Activated CD4-positive, alpha-beta memory T cell treated with anti-CD3 and anti-CD28 coated beads, Interleukin-2, amount 10 ng/mL, durations not matched to agents 7 days and 5 days (primary cell): Measurements from ENCODE around the gene ETV3L. TPM values are rescaled to one million over a fixed set of nuclear protein-coding genes. Genes with fewer than 3 reads are reported as not detected.

Experiments used
- CTCF ChIA-PET: fragments of 350-600 bp; sonication (Branson Sonifier 250); formaldehyde crosslinking; loops from one replicate; lab custom pipeline; 2021; ENCODE audit warnings: antibody characterized with exemption, inconsistent platforms; lab: Charles Lee
- POLR2A ChIA-PET: fragments of 350-600 bp; sonication (Branson Sonifier 250); formaldehyde crosslinking; loops from one replicate; lab custom pipeline; 2021; ENCODE audit warnings: antibody characterized with exemption; lab: Charles Lee
- DNase-seq: peaks from one replicate; pipeline ENCODE4 v3.0.0-alpha.2; 2020
- H3K27ac Mint-ChIP-seq: one replicate; pipeline ENCODE4 v1.8.0; 2021; ENCODE audit warnings: mild to moderate bottlenecking, mixed read lengths
- H3K27me3 Mint-ChIP-seq: one replicate; pipeline ENCODE4 v1.8.0; 2021; ENCODE audit warnings: mixed read lengths
- H3K36me3 Mint-ChIP-seq: one replicate; pipeline ENCODE4 v1.8.0; 2021; ENCODE audit warnings: low read depth, mixed read lengths
- H3K4me1 Mint-ChIP-seq: one replicate; pipeline ENCODE4 v1.8.0; 2021; ENCODE audit warnings: mixed read lengths
- H3K4me3 Mint-ChIP-seq: one replicate; pipeline ENCODE4 v1.8.0; 2021; ENCODE audit warnings: mild to moderate bottlenecking, mixed read lengths
- H3K9me3 Mint-ChIP-seq: one replicate; pipeline ENCODE4 v1.8.0; 2021; ENCODE audit warnings: mixed read lengths
- total RNA-seq, 2 experiments: library from RNA; stranded (reverse); gene quantifications; one replicate each; pipeline ENCODE4 v1.2.3, GENCODE V29; 2021

The ETV3L gene
- total RNA-seq, 2 experiments from 2014 or later, result not detected

DNA sequence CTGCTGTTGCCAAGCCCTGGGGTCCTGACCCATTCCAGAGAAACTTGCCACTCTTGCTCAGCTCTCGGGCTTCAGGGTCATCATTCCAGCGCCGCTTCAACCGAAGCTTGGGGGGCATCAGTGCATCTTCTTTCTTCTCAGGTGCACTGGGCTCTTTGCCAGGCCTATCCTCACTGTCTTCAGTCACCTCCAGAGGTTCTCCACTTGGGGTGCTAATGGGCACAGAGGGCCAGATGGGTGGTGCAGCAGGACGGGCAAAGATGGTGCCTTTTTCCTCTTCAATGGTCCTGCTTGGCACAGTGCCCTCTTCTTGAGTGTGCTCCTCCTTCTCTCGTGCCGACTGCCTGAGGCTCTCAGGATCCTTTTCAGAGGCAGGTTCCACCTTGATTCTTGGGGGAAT lies 25.2 kb upstream of the ETV3L start:
- H3K36me3 Mint-ChIP-seq, result peaks cover 64% of the 10 kb centered on the region
- H3K4me3 Mint-ChIP-seq, result no peak overlapping the region
- DNase-seq, result no peak
- ChIA-PET CTCF (interaction anchor here (0.8 to 1.6 kb wide), 2 partner anchors 28 to 35 kb away, joined by 3 to 4 read pairs; no protein-coding TSS in a partner anchor), POLR2A (no interaction called here)
- no peaks in the 10 kb centered on the region for H3K9me3 Mint-ChIP-seq
- no peaks in the 10 kb centered on the region for H3K27me3 Mint-ChIP-seq
- H3K27ac Mint-ChIP-seq, result no peak overlapping the region
- peaks cover 29% of the 10 kb centered on the region for H3K4me1 Mint-ChIP-seq

DNA sequence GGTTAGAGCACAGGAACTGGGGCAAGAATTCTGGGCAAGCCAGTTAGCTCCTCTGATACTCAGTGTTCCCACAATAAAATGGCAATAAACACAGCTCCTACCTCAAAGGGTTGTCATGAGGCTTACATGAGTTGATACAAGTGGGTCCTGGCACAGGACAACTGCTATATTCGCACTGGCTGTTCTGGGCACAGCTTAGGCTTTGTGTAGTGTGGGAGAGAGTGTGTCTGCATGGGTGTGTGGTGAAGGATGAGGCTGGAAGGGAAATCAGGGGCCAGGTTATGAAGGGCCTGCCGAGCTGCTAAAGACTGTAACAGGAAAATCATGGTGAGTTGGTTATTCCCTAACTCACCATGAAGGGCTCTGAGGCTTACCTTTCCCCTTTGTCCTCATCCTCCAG lies 19.8 kb upstream of the ETV3L start:
- DNase-seq, result no peak
- ChIA-PET CTCF (no interaction called here), POLR2A (no interaction called here)
- H3K27me3 Mint-ChIP-seq, result no peaks in the 10 kb centered on the region
- H3K4me3 Mint-ChIP-seq, result no peak overlapping the region
- H3K9me3 Mint-ChIP-seq, result no peaks in the 10 kb centered on the region
- H3K4me1 Mint-ChIP-seq, result peaks cover 12% of the 10 kb centered on the region
- peaks cover 20% of the 10 kb centered on the region for H3K36me3 Mint-ChIP-seq
- H3K27ac Mint-ChIP-seq, result no peak overlapping the region

DNA sequence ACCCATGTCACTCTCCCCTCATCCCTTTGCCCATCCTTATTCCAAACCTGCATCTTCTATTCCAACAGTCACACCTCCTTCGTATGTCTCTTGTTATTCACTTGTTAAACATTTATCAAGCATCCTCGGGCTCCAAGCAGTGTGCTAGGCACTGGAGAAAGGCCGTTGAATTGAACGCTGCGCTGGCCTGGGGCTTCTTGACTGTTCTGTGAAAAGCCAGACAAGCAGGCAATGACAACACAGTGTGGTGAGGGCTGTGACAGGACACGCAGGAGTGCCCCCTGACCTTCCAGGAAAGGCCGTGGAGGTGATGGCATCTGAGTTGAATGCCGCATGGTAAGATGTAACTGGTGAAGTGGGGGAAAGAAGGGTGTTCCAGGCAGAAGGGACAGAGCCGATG lies 19.4 kb upstream of the ETV3L start:
- H3K4me3 Mint-ChIP-seq, result no peak overlapping the region
- H3K36me3 Mint-ChIP-seq, result peaks cover 15% of the 10 kb centered on the region
- H3K4me1 Mint-ChIP-seq, result peaks cover 8% of the 10 kb centered on the region
- no peaks in the 10 kb centered on the region for H3K27me3 Mint-ChIP-seq
- no peaks in the 10 kb centered on the region for H3K9me3 Mint-ChIP-seq
- H3K27ac Mint-ChIP-seq, result no peak overlapping the region
- CTCF ChIA-PET, result no interaction called here
- POLR2A ChIA-PET, result no interaction called here
- DNase-seq, result no peak

DNA sequence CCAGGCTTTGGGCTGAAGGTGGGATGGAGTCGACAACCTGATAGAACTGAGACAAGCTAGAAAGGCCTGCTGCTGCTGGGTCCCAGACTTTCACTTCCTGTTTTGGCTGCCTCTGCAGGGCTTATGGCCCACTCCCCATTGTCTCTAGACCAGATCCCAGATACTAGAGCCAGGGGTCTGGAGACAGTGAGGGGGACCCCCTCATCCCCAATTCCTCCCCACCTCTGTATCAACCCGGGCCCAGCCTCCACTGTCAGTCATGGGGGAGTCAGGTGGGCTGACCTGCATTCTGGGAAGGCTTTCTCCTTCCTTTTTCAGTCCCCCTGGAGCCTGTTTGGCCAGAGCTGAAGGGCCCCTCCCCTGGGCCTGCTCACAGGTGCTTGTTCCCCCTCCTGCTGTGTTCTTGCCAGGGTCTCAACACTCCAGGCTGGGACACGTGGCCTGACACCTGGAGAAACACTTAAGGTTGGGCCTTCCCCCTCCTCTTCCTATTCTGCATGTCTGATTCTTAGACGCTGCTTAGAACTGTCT lies 18.0 kb upstream of the ETV3L start:
- ChIA-PET CTCF (interaction anchor here (1.8 kb wide), 1 partner anchor 28 kb away, joined by 4 read pairs; no protein-coding TSS in a partner anchor), POLR2A (no interaction called here)
- H3K36me3 Mint-ChIP-seq, result peaks cover 2% of the 10 kb centered on the region
- H3K4me1 Mint-ChIP-seq, result no peaks in the 10 kb centered on the region
- DNase-seq, result no peak
- no peaks in the 10 kb centered on the region for H3K27me3 Mint-ChIP-seq
- H3K4me3 Mint-ChIP-seq, result no peak overlapping the region
- no peaks in the 10 kb centered on the region for H3K9me3 Mint-ChIP-seq
- H3K27ac Mint-ChIP-seq, result no peak overlapping the region

DNA sequence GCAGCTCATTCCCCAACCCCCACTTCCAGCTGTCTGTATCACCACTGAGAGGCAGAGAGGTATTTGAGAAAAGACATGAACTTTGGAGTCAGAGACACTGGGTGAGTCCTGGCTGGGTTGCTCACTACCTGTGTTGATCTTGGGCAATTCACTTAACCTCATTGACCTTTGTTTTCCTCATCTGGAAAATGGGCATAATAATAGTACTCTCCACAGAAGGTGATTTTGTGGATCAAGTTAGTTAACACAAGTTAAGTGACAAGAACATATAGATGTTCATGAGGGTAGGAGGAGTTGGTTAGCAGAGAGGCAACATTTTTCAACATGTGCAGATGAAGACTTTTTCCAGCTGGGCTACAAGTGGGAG lies 17.1 kb upstream of the ETV3L start:
- Mint-ChIP-seq H3K27me3 (peaks cover 3% of the 10 kb centered on the region), H3K4me1 (no peaks in the 10 kb centered on the region), H3K4me3 (no peak overlapping the region), H3K9me3 (no peaks in the 10 kb centered on the region), H3K27ac (no peak overlapping the region), H3K36me3 (no peaks in the 10 kb centered on the region)
- CTCF ChIA-PET, result interaction anchor here (1.0 to 1.8 kb wide), 2 partner anchors 27 to 40 kb away, joined by 3 to 4 read pairs; no protein-coding TSS in a partner anchor
- POLR2A ChIA-PET, result no interaction called here
- DNase-seq, result no peak

DNA sequence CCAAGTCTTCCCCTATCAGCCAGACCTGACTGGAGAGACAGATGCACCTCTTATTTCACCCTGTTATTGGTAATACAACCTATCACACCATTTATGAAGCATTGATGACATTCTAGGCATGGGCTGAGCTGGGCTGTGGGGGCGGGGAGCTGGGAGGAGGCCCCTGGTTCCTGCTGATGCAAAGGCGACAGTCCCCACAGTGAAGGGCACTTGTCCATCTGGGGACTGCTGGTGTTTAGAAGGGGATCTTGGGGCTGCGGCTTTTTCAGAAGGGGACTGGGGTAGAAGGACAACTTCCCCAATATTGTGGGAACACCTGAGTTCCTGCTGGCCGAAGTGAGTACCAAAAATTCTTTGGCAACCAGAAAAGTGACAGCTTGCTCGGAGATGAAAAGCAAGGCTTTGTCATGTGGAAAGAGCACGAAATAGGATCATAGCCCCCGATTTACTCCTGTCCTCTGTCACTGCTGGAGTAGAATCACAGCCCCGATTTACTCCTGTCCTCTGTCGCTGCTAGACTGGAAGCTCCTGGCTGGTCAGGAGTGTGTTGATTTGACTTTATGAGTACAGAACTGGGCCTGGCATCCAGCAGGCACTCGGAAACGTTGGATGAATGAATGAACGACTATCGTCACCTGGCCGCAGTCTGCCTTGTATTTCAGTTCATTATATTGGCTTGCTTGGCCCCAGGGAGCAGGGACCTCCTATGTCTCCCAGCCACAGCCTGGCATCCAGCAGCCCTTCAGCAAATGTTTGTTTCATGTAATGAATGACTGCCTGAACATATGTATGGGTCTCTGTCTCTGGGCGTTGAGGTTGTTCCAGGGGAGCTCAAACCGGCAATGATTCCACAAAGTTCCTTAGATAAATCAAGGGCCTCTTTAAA lies 16.5 kb upstream of the ETV3L start:
- H3K4me1 Mint-ChIP-seq, result no peaks in the 10 kb centered on the region
- no peak overlapping the region for H3K4me3 Mint-ChIP-seq
- no peak overlapping the region for H3K27ac Mint-ChIP-seq
- no peaks in the 10 kb centered on the region for H3K9me3 Mint-ChIP-seq
- peaks cover 4% of the 10 kb centered on the region for H3K27me3 Mint-ChIP-seq
- H3K36me3 Mint-ChIP-seq, result no peaks in the 10 kb centered on the region
- POLR2A ChIA-PET, result no interaction called here
- CTCF ChIA-PET, result interaction anchor here (1.0 to 1.8 kb wide), 2 partner anchors 26 to 40 kb away, joined by 3 to 4 read pairs; no protein-coding TSS in a partner anchor
- no peak for DNase-seq

DNA sequence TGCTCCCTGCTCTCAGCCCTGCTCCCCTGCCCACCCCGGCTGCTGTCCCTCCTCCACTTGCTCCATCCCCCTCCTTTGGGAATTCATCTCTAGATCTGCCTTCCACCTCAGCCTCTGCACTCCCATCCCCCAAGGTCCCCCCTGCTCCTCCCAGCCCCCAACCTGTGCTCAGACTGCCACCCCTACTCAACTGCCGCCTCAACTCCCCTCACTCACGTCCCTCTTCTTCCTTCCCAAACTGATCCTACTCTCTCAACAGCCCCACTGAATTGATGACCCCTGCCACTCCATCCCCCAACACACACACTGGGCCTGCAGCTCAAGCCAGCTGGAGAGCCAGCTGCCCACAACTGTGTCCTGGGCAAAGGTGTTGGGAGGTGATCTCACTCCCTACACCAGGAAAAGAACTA lies 15.8 kb upstream of the ETV3L start:
- Mint-ChIP-seq H3K36me3 (no peaks in the 10 kb centered on the region), H3K9me3 (no peaks in the 10 kb centered on the region), H3K27me3 (peaks cover 8% of the 10 kb centered on the region), H3K4me1 (no peaks in the 10 kb centered on the region), H3K27ac (no peak overlapping the region), H3K4me3 (no peak overlapping the region)
- CTCF ChIA-PET, result no interaction called here
- POLR2A ChIA-PET, result no interaction called here
- no peak for DNase-seq

DNA sequence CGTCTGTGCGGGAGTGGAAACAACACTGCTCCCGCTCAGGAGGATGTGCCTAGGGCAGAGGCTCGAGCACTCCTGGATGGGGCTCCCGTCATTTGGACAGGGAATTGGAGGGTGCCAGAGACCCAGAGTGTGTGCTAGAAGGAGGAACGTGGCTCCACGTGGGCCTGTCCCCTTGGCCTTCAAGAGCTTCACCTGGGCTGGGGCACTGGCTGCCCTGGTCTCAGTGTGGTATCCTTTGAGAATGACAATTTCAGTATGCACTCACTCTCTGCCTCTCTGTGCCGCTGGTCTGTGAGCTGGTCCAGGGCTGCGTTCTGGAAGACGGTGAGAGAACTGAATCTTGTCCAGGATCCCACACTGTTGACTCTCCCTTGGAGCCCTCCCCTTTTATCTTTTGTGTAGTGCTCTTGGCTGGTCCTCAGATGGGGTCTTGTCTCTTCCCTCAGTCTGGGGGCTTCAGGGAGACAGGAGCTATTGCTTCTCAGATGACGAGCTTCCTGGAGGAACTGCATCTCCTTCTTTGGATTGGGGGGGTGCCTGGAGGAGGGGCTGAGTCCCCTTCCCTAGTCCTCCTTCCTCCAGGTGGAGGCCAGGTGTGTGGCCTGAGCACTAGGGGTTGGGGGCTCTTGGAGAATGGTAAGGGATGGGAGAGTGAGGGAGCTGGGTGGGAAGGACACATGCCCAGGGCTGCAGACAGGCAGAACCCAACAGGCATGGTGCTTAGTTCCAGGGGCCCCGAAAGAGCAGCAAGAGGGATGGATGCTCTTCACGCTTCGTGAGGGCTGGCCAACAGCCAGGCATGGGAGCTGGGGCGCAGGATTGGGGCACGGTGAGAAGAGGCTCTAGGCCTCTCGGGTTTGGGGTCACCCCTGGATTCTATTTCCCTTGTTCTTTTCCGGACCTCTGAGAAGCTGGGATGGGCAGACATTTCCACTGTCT lies 14.8 kb upstream of the ETV3L start:
- CTCF ChIA-PET, result no interaction called here
- no peak overlapping the region for H3K4me3 Mint-ChIP-seq
- peaks cover 12% of the 10 kb centered on the region for H3K27me3 Mint-ChIP-seq
- POLR2A ChIA-PET, result no interaction called here
- H3K4me1 Mint-ChIP-seq, result no peaks in the 10 kb centered on the region
- no peak for DNase-seq
- no peaks in the 10 kb centered on the region for H3K9me3 Mint-ChIP-seq
- no peaks in the 10 kb centered on the region for H3K36me3 Mint-ChIP-seq
- no peak overlapping the region for H3K27ac Mint-ChIP-seq

DNA sequence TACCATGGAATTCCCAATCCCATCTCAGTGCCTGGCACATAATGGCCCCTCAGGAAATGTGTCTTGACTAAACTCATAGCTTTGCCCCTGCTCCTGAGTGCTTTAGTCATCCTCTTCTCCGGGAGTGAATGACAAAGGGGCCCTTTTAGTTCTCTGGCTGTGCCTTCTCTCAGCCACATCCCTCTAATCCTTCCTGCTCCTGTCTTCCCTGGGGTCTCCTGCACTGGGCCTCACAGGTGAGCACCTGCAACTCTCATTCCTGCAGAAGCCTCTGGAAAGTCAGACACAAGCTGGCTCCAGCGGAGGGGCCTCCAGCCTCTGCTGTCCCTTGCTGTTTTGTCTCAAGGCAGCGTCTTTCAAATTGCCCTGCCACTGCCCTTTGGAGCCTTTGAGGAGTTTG lies 14.0 kb upstream of the ETV3L start:
- POLR2A ChIA-PET, result no interaction called here
- peaks cover 18% of the 10 kb centered on the region for H3K27me3 Mint-ChIP-seq
- H3K4me3 Mint-ChIP-seq, result no peak overlapping the region
- no peak overlapping the region for H3K27ac Mint-ChIP-seq
- no peaks in the 10 kb centered on the region for H3K9me3 Mint-ChIP-seq
- no peaks in the 10 kb centered on the region for H3K4me1 Mint-ChIP-seq
- DNase-seq, result no peak
- CTCF ChIA-PET, result no interaction called here
- H3K36me3 Mint-ChIP-seq, result no peaks in the 10 kb centered on the region

DNA sequence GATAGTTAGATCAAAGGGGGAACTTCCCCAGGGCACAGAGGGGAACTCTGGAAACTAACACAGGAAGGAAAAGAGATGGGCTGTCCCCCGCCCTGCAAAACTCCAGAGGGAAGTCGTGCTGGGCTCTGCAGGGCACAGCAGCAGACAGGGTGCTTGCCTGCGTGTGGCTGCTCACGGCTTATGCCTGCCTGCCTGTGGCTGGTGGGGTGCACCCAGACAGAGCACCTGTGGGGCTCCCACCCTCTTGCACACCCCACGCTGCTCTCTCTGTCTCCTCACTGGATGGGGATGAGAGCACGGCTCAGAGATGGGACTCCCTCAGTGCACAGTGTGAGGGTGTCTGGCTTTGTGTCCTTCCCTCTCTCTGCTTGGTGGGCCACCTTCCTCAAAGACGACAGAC lies 13.5 kb upstream of the ETV3L start:
- H3K4me3 Mint-ChIP-seq, result no peak overlapping the region
- CTCF ChIA-PET, result no interaction called here
- no peak for DNase-seq
- no peaks in the 10 kb centered on the region for H3K9me3 Mint-ChIP-seq
- no peaks in the 10 kb centered on the region for H3K36me3 Mint-ChIP-seq
- no peaks in the 10 kb centered on the region for H3K4me1 Mint-ChIP-seq
- H3K27me3 Mint-ChIP-seq, result peaks cover 23% of the 10 kb centered on the region
- no peak overlapping the region for H3K27ac Mint-ChIP-seq
- POLR2A ChIA-PET, result no interaction called here

DNA sequence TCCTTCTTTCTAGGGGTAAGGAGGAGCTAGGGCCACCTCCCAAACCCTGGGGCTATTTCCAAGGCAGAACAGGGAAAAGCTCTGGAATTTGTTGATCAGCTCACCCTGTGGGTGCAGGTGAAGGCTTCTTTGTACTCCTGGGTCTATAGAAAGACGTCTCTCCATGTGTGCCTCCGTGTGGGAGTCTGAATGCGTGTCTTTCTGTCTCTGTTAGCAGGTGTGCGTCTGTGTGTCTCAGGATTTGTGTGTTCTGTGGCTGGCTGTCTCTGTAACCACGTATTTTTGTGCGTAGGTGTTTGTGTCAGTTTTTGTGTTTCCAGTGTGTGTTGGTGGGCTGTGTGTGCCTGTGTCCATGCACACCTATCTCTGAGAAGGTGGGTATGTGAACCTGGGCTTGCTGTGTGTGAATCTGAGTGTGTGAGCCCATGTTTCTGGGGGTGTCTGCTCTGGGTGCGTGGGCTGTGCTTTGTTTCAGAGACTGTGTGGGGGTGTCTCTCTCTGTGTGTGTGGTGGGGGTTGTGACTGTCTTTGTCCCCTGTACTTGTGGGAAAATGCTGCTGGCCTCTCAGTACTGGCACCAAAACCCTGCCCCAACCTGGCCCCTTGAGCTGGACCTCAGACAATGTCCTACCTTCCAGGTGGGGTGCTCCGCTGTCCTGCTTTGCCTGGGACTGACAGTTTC lies 12.7 kb upstream of the ETV3L start:
- Mint-ChIP-seq H3K9me3 (no peaks in the 10 kb centered on the region), H3K27me3 (peaks cover 29% of the 10 kb centered on the region), H3K27ac (no peak overlapping the region), H3K36me3 (no peaks in the 10 kb centered on the region), H3K4me3 (no peak overlapping the region), H3K4me1 (no peaks in the 10 kb centered on the region)
- no peak for DNase-seq
- CTCF ChIA-PET, result no interaction called here
- POLR2A ChIA-PET, result no interaction called here

DNA sequence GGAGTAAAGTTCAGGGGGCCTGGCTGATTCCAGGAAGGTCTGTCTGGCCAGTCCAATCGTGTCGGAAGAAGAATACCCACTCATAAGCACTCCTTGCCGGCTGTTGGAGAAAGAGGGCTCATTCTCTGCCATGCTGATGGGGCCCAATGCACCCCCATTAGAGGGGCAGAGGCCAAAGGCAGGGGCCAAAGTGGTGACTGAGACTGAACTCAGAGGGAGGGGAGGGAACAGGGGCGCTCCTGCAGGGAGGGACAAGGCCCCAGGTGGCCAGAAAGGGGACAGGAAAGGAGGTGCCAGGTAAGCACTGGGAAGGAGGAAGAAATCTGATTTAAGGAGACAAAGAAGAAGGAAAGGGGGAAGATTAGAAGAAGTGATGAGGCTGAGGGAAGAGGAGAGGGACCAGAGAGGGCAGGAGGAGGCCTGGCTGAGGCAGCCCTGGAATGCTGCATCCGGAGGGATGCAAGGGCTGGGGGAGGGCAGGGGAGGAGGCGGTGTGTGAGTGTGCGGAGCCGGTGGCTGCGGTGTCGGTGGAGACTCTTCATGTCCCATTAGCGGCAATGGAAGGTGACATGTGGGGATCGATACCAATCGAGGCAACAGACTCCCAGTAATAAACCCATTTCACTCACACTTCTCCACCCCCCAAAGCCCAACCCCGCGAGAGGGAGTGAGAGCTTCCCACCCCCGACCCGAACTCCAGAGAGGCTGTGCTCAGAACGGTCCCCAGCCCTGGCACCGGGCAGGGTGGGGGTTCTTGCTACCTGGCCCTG lies 12.0 kb upstream of the ETV3L start:
- H3K9me3 Mint-ChIP-seq, result no peaks in the 10 kb centered on the region
- H3K27me3 Mint-ChIP-seq, result peaks cover 33% of the 10 kb centered on the region
- H3K27ac Mint-ChIP-seq, result no peak overlapping the region
- no peak overlapping the region for H3K4me3 Mint-ChIP-seq
- DNase-seq, result no peak
- ChIA-PET CTCF (interaction anchor here (1.0 to 1.5 kb wide), 2 partner anchors 21 to 65 kb away, joined by 3 to 4 read pairs; no protein-coding TSS in a partner anchor), POLR2A (no interaction called here)
- peaks cover 6% of the 10 kb centered on the region for H3K4me1 Mint-ChIP-seq
- no peaks in the 10 kb centered on the region for H3K36me3 Mint-ChIP-seq
